Right renal pelvis (tissue), 4 donors: ENCODE data around the gene SFTPA1. TPM values are rescaled to one million over a fixed set of nuclear protein-coding genes. Genes with fewer than 3 reads are reported as not detected.
"Not testable (repeated sequence)": the region's sequence is repeated elsewhere in the genome, so short reads cannot be mapped to it uniquely, and the experiment has no call there.

Experiments used
- DNase-seq, 4 donors: peaks; one replicate each; pipeline ENCODE4 v3.0.0-alpha.2; 2013; ENCODE audit warnings: low read depth in 4 of 4, low spot score in 3 of 4, missing footprints in 1 of 4
- polyA plus RNA-seq, 4 donors: library from polyadenylated mRNA; unstranded; fragments of 120-200 nt; gene quantifications; one replicate each; pipeline ENCODE4 v1.2.1, GENCODE V29; 2013; ENCODE audit not compliant: insufficient read length in 4 of 4

SFTPA1 gene
- polyA plus RNA-seq, 4 donors: 0.14 TPM; not detected in 3

DNA sequence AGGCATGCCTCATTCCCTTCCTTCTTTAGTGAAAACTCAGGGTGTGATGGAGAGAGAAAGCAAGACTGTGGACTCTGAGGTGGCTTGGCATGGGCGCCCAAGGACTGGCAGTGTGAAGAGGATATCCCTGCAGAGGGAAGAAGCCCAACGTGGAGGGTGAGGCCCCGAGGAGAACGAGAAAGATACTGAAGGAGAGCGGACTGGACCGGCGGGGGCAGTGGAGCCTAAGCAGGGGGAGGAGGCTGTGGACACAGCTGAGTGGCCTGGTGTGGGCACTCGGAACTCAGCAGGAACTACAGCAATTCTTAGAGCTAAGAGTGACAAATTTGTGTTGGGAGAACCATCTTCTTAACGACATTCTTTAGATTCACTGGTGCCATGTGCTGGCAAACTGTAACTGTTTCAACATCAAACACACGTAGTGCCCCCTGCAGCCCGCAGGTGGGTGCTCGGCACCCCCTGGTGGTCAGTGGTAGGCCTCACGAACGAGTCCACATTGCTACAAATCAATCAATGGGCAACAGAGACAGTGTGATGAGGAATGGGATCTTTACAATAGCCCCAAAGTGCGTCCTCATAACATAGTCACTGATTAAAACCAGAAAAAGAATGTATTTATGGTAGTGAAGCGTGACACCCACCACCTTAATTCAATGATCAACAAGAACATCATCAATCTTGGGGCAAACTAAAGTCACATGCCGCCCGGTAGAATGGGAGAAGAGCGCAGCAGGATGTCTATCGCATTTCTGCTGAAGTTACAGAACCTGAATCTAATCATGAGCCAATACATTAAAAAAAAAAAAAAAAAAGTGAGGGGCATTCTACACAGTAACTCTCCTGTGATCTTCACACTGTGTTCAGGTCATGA lies 2.0 kb upstream of the SFTPA1 start:
- DNase-seq: no peak

DNA sequence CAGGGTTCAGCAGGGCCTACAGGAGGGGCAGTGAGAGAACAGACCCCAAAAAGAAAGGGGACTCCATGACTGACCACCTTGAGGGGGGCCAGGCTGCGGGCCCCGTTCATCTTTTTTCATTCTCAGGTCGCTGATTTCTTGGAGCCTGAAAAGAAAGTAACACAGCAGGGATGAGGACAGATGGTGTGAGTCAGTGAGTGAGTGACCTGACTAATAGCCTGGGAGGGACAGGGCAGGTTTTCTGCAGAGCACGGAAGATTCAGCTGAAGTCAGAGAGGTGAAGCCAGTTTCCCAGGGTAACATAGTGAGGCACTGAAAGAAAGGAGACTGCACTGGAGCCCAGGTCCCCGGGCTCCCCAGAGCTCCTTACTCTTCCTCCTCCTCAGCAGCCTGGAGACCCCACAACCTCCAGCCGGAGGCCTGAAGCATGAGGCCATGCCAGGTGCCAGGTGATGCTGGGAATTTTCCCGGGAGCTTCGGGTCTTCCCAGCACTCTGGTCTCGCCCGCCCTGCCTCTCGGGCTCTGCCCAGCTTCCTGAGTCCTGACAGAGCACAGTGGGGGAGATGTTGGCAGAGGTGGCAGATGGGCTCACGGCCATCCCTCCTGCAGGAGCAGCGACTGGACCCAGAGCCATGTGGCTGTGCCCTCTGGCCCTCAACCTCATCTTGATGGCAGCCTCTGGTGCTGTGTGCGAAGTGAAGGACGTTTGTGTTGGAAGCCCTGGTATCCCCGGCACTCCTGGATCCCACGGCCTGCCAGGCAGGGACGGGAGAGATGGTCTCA lies 646 bp downstream of the SFTPA1 start:
- DNase-seq: not testable (repeated sequence)

DNA sequence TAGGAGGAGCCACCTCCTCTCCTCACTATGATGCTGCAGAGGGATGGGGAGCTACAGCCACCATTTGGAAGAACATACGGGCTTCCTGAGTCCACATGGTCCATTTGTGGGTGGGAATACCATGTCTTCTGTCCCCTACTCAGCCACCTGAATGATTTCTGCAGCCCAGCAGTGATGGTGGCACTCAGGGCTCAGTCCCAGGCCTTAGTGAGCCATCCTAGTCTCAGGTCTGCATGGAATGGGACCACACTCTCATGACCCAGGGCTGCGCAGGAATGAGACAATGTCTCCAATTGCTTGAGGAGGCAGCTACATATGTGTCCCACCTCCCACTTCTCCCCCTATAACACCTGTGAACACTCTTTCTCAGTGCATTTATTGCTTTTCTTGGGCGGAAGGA lies 4.8 kb downstream of the SFTPA1 start:
- DNase-seq: no peak

DNA sequence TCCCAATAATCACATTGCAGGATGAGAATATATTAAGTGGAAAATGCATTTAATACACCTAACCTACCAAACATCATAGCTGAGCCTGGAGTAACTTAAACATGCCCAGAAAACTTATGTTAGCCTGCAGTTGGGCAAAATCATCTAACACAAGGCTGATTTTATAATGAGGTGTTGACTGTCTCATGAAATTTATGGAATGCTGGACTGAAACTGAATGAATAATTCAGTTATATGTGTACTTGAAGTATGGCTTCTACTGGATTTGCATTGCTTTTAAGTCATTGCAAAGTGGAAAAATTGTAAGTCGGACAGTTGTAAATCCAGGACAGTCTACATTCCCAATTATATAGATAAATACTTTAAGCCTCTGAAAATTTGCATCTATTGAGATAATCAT lies 5.4 kb downstream of the SFTPA1 start:
- DNase-seq: no peak

DNA sequence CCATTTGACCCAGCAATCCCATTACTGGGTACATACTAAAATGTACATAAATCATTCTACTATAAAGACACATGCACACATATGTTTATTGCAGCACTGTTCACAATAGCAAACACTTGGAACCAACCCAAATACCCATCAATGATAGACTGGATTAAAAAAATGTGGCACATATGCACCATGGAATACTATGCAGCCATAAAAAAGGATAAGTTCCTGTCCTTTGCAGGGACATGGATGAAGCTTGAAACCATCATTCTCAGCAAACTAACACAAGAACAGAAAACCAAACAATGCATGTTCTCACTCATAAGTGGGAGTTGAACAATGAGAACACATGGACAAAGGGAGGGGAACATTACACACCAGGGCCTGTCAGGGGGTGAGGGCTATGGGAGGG lies 12.9 kb downstream of the SFTPA1 start:
- DNase-seq: not testable (repeated sequence)

DNA sequence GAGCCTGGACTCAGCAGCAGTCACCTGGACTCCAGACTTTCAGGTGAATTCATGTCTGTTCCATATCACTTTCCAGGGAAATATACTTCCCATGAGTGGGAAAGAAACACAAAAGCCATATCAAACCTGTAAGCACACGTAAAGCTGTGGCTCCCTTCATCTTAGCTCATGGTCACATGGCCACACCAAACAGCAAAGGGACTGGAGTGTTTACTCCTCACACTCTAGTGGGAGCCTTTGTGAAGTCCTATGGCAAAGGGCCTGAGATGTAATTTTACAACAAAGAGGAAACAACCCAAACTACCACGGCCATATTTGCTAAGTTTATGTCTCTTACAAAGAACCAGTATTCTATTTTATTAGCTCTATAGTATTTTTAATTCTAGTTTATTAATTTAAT lies 16.3 kb downstream of the SFTPA1 start:
- no peak for DNase-seq

DNA sequence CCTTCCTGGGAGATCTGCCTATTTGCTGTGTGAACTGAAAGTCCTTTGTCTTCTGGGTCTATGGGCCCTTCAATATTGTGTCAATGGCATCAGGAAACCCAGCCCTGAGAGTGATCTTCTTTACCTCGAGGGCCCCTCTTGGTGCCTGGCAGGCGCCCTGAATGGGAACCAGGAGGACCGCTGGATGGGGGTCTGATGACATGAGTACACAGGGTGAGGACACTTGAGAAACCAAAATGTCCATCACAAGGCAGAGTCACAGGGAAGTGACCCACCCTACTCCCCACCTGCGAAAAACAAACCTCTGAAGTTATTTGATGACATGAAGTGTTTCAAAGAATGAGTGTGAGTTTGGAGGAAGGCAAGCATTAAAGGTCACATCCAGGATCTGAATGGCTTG lies 17.3 kb downstream of the SFTPA1 start:
- no peak for DNase-seq

DNA sequence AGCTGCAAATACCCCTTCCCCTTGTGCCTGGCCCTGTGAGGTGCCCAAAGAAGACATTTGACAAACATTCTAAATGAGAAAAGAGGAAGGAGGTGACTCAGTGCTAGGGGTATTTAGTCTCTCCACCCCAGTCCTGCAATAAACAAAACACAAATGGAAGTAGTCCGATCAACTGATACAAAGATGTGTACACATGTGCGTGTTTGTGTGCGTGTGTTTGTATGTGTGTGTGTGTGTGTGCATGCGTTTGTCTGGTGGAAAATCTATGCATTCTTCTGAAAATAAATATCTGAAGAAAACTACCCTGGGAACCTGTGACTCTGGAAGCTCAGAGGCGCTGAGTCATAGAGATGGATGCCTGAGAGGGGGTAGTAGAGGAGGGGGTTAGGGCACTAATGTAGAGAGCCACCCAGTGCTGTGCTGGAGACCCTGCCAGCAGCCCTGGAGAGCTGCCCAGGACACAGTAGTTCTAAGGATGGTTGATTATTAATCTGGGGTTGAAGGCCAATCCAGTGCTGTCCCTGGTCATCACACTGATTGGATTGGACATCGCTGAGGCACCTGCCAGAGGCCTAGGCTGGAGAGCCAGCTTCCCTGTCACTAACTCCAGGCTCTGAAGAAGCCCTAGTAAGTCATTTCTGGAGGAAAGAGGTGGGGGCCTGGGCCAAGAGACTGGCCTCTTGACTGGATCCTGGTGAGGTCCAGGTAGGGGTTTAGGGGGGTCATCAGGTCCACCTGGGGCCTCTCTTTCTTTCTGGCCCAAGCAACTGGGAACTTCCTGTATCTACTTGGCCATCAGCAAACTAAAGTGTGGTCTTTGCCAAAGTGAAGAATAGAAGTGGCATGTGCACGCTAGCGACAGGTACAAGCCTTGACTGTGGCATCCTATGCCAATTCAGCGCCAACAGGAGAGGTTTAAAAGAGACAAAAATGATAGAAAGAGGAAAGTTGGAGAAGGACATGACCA lies 18.5 kb downstream of the SFTPA1 start:
- no peak for DNase-seq

DNA sequence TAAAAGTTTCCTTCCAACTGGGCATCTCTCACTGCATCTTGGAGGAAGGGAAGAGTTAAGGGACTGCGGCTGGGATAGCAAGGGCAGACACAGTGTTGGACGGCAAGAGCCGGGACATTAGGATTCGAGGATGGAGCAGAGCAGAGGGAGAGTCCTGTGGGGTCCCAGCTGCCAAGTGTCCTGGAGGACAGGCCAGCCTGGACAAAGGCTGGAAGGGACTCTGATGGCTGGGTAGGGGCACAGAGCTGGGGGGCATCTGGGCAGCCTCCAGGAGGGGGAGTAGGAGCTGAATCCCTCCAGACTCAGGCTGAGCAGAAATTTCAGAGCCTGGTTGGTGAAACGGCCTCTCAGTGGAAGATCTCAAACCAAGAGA lies 19.2 kb downstream of the SFTPA1 start:
- no peak for DNase-seq

DNA sequence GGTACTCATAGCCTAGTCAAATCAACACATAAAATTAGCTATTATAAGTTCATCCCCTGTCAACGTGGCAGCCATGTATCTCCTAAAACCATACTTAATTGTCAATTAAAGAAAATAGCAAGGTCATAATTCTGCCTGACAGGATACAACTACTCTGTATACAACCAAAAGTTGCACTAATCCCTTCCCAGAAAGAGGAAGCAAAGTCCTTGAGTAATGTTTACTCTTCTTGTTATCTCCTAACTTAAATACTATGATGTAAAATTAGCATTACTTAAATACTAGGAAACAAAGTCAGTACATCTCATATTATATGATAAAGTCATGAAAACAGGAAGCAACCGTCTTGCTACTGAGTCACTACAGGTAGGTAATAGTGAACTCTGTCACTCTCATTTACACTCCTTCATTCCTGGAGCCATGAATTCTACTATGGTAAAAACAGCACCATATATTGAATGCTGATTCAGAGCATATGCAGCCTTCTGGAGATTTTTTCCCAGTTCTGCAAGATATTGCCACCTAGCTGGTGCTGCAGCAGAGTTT lies 26.0 kb downstream of the SFTPA1 start:
- not testable (repeated sequence) for DNase-seq

DNA sequence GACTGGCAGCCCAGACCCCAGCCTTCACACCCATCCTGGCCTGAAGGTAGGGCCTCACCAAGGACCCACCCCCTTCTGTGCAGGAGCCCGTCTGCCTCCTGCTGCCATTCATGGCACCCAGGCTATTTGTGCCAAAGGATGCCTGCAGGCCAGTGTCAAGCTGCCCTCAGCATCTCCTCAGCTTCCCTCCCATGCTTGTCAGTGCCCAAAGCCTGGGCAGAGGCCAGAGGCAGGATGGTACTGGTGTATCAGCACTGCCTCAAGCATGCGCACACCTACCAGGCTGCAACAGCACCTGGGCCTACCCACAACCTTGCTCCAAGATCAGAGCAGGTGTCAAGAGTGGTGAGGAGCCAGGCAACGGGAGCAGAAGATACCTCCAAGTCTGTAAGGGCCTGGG lies 27.6 kb downstream of the SFTPA1 start:
- no peak for DNase-seq

DNA sequence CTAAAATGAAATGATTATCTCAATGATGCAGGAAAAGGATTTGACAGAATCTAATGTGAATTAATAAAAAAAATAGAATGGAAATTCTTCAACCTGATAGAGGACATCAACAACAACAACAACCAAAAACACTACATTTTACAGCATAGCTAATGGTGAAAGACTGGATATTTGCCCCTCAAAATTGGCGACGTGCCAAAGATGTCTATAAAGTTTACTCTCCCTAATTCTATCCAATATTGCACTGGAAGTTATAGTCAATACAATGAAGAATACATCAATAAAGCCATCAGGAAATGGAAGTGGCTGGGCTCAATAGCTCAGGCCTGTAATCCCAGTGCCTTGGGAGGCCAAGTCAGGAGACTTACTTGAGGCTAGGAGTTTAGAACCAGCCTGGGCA lies 42.0 kb downstream of the SFTPA1 start:
- not testable (repeated sequence) for DNase-seq

DNA sequence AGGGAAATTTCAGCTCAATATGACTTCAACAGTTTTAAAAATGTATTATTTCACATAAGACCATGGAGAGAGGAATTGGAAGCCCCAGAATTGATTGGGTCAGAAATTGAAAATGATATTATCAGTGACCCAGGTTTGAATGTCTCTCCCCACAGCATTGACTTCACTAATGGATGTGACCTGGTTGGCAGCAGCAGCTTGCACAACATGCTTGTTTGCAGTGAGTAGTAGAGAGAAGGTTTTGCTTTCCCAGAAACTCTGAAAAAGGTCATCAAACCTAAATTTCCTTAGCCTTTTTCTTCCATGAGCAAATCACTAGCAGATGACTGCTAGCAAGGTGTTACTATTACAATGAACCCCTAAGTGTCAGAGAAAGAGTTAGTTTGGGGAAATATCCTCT lies 52.5 kb downstream of the SFTPA1 start:
- not testable (repeated sequence) for DNase-seq

DNA sequence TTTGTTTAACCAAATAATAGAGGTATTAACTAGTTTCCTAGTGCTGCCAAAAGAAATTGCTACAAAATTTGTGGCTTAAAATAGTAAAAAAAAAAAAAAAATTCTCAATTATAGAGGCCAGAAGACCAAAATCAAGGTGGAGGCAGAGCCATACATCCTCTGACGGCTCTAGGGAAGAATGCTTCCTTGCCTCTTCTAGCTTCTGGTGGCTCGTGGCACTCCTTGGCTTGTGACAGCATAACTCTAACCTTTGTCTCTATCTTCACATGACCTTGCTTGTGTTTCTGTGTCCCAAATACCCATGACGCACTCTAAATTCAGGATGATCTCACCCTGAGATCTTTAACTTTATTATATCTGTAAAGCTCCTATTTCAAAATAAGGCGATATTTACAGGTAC lies 53.9 kb downstream of the SFTPA1 start:
- DNase-seq: not testable (repeated sequence)

Other genes with a start within 250 kb of the SFTPA1 start
- gene ZCCHC24, start 165.3 kb upstream of the SFTPA1 start, polyA plus RNA-seq: 10 to 100 TPM; 25.4 to 27.9 (median 26.1) TPM
- 1 to 10 TPM in 2 of 4 donors, under 1 TPM in 2; 0.89 to 5.8 (median 2.2) TPM for gene EIF5AL1, start 98.4 kb upstream of the SFTPA1 start, polyA plus RNA-seq
- under 1 TPM in 1 of 4 donors, not detected in 3; 0.05 TPM for gene SFTPA2, start 50.5 kb upstream of the SFTPA1 start, polyA plus RNA-seq
- 1 to 10 TPM in 3 of 4 donors, under 1 TPM in 1; 0.52 to 2.8 (median 1.7) TPM for gene NUTM2B, start 92.3 kb downstream of the SFTPA1 start, polyA plus RNA-seq
- 1 to 10 TPM in 1 of 4 donors, under 1 TPM in 2, not detected in 1; 0.10 to 1.8 (median 0.30) TPM for gene NUTM2E, start 215.8 kb downstream of the SFTPA1 start, polyA plus RNA-seq